NCI-H510A treated with DMSO at 0.1 percent for 48 hours (cell line): Measurements from ENCODE around the gene EXOC3L2.
"Not testable (repeated sequence)": the region's sequence is repeated elsewhere in the genome, so short reads cannot be mapped to it uniquely, and the experiment has no call there.

Source experiments
- DNase-seq: peaks from one replicate; lab custom pipeline; 2025; lab: John Stamatoyannopoulos, UW

EXOC3L2 gene

GRCh38 chr19:45255611-45256157 is 10.5 kb upstream of the EXOC3L2 start:
- DNase-seq = no peak

- DNase-seq = no peak
Observed at GRCh38 chr19:45254044-45254531, 8.9 kb upstream of the EXOC3L2 start.

- DNase-seq = no peak
Observed at GRCh38 chr19:45253396-45254027, 8.3 kb upstream of the EXOC3L2 start.

GRCh38 chr19:45251452-45252354 is 6.5 kb upstream of the EXOC3L2 start:
- DNase-seq = no peak

GRCh38 chr19:45250832-45251451 is 5.7 kb upstream of the EXOC3L2 start, which contains the start of gene MARK4:
Gene MARK4 (plus strand): TSS chr19:45251271. CDS start chr19:45251589, 318 bp downstream.
- peak; percentile 45 for DNase-seq

GRCh38 chr19:45250216-45250831 is 5.1 kb upstream of the EXOC3L2 start:
- no peak for DNase-seq

GRCh38 chr19:45249261-45250033 is 4.2 kb upstream of the EXOC3L2 start:
- no peak for DNase-seq

- DNase-seq = no peak
Observed at GRCh38 chr19:45247136-45247535, 1.9 kb upstream of the EXOC3L2 start.

GRCh38 chr19:45245826-45246225 is 619 bp upstream of the EXOC3L2 start:
- no peak for DNase-seq

- no peak for DNase-seq
Observed at GRCh38 chr19:45244133-45244794, 943 bp downstream of the EXOC3L2 start.

GRCh38 chr19:45243144-45243732 is 2.0 kb downstream of the EXOC3L2 start:
- no peak for DNase-seq

- no peak for DNase-seq
Observed at GRCh38 chr19:45238556-45238955, 6.7 kb downstream of the EXOC3L2 start.

GRCh38 chr19:45235485-45235884 is 9.7 kb downstream of the EXOC3L2 start:
- DNase-seq = no peak

GRCh38 chr19:45234089-45234869 is 10.9 kb downstream of the EXOC3L2 start:
- no peak for DNase-seq

GRCh38 chr19:45231891-45232290 is 13.3 kb downstream of the EXOC3L2 start:
- no peak for DNase-seq

GRCh38 chr19:45229056-45229455 is 16.2 kb downstream of the EXOC3L2 start:
- DNase-seq = not testable (repeated sequence)

GRCh38 chr19:45224645-45225044 is 20.6 kb downstream of the EXOC3L2 start:
- no peak for DNase-seq

- no peak for DNase-seq
Observed at GRCh38 chr19:45223879-45224278, 21.3 kb downstream of the EXOC3L2 start.

- no peak for DNase-seq
Observed at GRCh38 chr19:45222724-45223123, 22.5 kb downstream of the EXOC3L2 start.
